ENCODE results near the gene TMOD1. TPM values are rescaled to one million over a fixed set of nuclear protein-coding genes. Genes with fewer than 3 reads are reported as not detected.
A peak's percentile ranks its signal among the peaks of the same experiment; 100 is the strongest.

Gene TMOD1
- total and polyA plus RNA-seq, 9 of the 15 experiments (the other 6 are each of a cell fraction or from before 2014, with no cell fraction given), result 7.1 to 41.2 (median 14.2) TPM

GRCh38 chr9:97503862-97504210, 2.4 kb downstream of the TMOD1 start (continued):
- TF ChIP-seq HNRNPLL (IDR thresholded peaks at IDR 0.05; ENCODE audit: low read depth, low read length, poor library complexity, severe bottlenecking) (no peak), IRF9 (tag; IDR thresholded peaks at IDR 0.05) (0 out of 2 replicates have a peak, but pooled peaks have one; percentile 41), ZC3H11A (IDR thresholded peaks at IDR 0.05; ENCODE audit: low read depth, low read length) (no peak), ZBTB11 (CRISPR knock-in tag; IDR thresholded peaks at IDR 0.05) (no peak), MAX (CRISPR knock-in tag; IDR thresholded peaks at IDR 0.05) (no peak), JUN (IDR thresholded peaks at IDR 0.05; ENCODE audit: borderline replicate concordance, low read depth, low read length) (no peak), JUN (CRISPR knock-in tag; IDR thresholded peaks at IDR 0.05; ENCODE audit: borderline replicate concordance) (0 out of 2 replicates have a peak, but pooled peaks have one; percentile 23), DPF2 (IDR thresholded peaks at IDR 0.05) (0 out of 2 replicates have a peak, but pooled peaks have one; percentile 54), CCNT2 (IDR thresholded peaks at IDR 0.05; ENCODE audit: borderline replicate concordance, extremely low read depth, insufficient read length, low read depth, low read length) (no peak), CBFA2T3 (IDR thresholded peaks at IDR 0.05) (no peak), CC2D1A (IDR thresholded peaks at IDR 0.05) (no peak), ZNF280B (CRISPR knock-in tag; IDR thresholded peaks at IDR 0.05) (no peak), RBM22 (IDR thresholded peaks at IDR 0.05; ENCODE audit: low read depth, low read length, poor library complexity, severe bottlenecking) (no peak), ZNF584 (CRISPR knock-in tag; IDR thresholded peaks at IDR 0.05; ENCODE audit: low read depth) (no peak), CTCF (IDR thresholded peaks at IDR 0.05 in 2 of 3, conservative IDR thresholded peaks at IDR 0.05 in 1 of 3; ENCODE audit: insufficient read depth in 2 of 3, low read depth in 1 of 3, low read length in 3 of 3) (no peak)

Measured in K562 (cell line).